Glomerular endothelial cell (primary cell): ENCODE data around the gene SLC6A16. TPM values are rescaled to one million over a fixed set of nuclear protein-coding genes. Genes with fewer than 3 reads are reported as not detected.
"Not testable (repeated sequence)": the region's sequence is repeated elsewhere in the genome, so short reads cannot be mapped to it uniquely, and the experiment has no call there.

Experiments
- DNase-seq: peaks from one replicate; pipeline ENCODE4 v3.0.0-alpha.2; 2011; ENCODE audit warnings: low read depth, low spot score; ENCODE audit errors: extremely low read depth
- total RNA-seq: library from RNA; depleted of rRNA; stranded (reverse); fragments of >200 nt; gene quantifications from 2 replicates; pipeline ENCODE4 v1.2.3, GENCODE V29; 2015

Gene SLC6A16
- 1.3 and 2.3 TPM in 2 replicates for total RNA-seq

DNA sequence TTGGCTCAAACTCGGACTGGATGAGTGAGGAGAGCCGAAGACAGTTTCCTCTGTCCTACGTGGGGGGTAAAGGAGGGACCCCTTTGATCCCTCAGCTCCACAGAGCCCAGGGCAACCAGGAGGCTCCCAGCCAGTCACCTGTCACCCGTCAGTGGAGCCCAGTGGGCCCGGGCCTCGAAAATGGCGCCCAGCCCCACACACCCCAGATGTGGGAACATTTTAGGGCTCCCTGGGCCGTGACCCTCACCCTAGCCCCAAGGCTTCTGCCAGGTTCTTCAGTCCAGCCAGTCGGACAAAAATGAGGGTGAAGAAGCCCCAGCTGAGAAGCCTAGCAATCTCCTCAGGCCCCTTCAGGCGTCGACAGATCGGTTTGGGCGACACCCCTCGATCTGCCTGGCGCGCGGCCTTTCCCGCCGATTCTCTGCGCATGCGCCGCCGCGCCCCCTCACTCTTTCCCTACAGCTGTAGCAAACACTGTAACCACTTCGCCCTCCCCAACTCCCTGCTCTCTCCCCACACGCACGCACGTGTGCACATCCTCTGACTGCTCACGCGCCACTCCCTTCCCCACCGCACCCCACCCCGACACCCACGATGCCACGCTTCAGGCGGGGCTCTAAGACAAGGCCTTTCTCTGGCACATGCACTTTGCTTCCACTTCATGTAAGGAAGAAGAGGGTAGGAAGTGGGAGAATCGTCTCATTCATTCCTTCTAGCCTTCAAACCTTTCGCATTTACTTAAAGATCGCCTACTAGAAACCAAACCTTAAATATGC, at the start of gene SLC6A16:
TSS of gene SLC6A16 (minus strand) at position 391 of the 776 bp plus-strand sequence. CDS start 13,844 bp downstream, outside the sequence.
- no peak for DNase-seq

DNA sequence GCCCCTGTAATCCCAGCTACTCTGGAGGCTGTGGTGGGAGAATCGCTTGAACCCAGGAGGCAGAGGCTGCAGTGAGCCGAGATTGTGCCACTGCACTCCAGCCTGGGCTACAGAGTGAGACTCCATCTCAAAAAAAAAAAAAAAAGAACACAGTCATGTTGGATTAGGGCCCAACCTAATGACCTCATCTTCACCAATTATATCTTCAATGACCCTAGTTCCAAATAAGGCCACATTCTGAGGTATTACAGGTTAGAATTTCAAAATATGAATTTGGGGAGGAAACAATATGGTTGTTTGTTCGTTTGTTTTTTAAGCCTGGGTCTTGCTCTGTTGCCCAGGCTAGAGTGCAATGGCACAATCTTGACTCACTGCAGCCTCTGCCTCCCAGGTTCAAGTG, 48.2 kb upstream of the SLC6A16 start:
- not testable (repeated sequence) for DNase-seq

DNA sequence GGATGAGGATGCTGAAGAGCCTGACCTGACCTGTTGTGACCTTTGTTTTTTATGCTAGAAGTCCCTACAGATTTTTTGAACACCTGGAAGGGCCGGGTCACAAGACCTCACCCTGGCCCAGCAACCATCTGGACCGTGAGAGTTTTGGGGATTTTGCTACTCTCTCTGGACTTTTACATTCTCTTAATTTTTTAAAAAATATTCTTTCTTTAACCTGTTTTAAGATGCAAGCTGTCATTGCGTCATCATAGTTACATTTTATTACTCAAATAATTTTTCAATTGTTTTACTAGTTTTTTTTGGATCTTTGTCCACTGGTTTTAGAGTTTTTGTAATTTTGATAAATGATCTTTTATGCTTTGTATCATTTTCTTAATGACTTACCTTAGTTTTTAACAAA, 46.2 kb upstream of the SLC6A16 start:
- no peak for DNase-seq

DNA sequence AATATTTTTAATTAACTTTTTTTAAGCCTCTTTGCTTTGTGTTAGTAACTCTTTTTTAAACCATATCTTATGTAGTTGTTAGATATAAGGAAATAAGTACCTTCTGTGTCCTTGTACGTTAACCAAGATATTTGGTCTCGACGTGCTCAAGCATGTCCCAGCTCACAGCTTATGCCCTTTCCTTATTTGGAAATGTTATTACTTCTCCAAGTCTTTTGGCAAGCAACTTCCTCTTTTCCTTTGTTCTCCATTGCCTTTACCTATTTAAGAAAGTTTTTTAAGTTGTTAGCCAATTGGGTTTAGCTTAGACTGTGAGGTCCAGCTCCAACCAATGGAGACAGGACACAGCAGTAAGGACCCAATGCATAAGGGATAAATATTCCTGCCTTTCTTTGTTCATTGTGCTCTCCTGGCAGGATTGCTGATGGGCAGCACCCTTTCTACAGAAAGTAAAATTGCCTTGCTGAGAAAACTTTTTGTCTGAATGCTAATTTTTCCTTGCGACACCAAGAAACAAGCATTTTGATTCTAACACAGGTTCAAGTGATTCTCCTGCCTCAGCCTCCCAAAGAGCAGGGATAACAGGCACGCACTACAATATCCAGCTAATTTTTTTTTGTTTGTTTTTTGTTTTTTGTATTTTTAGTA, 43.8 kb upstream of the SLC6A16 start:
- DNase-seq = no peak

DNA sequence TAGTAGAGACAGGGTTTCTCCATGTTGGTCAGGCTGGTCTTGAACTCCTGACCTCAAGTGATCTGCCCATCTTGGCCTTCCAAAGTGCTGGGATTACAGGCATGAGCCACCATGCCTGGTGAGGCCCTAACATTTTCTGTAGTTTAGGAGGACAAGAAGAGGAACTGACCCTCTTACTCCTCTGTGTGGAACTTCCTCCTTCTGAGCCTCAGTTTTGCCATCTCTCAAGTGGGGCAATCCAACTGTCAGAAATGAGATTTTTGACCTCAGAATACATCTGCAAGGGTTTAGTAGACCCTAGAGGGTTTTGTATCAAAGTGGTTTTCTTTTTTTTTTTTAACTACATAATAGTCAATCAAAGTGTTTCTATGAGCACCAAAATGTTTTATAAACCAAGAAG, 41.1 kb upstream of the SLC6A16 start:
- DNase-seq = no peak

DNA sequence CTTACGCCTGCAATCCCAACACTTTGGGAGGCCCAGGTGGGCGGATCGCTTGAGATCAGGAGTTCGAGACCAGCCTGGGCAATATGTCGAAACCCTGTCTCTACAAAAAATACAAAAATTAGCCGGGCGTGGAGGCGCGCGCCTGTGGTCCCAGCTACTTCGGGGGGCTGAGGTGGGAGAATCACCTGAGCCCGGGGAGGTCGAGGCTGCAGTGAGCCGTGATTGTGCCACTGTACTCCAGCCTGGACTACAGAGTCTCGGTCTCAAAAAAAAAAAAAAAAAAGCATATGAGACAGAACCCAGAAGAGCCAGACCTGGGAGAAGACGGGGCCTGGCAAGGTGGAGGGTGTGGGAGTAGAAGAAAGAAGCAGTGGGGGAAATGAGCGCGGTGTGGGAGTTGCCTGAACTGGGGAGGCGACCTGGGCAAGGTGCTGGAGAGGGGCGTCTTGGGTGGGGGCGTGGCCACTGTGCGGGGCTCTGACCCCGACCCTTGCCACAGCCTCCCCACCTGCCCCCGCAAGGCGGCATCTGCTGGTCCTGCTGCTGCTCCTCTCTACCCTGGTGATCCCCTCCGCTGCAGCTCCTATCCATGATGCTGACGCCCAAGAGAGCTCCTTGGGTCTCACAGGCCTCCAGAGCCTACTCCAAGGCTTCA, 39.2 kb upstream of the SLC6A16 start:
- no peak for DNase-seq

DNA sequence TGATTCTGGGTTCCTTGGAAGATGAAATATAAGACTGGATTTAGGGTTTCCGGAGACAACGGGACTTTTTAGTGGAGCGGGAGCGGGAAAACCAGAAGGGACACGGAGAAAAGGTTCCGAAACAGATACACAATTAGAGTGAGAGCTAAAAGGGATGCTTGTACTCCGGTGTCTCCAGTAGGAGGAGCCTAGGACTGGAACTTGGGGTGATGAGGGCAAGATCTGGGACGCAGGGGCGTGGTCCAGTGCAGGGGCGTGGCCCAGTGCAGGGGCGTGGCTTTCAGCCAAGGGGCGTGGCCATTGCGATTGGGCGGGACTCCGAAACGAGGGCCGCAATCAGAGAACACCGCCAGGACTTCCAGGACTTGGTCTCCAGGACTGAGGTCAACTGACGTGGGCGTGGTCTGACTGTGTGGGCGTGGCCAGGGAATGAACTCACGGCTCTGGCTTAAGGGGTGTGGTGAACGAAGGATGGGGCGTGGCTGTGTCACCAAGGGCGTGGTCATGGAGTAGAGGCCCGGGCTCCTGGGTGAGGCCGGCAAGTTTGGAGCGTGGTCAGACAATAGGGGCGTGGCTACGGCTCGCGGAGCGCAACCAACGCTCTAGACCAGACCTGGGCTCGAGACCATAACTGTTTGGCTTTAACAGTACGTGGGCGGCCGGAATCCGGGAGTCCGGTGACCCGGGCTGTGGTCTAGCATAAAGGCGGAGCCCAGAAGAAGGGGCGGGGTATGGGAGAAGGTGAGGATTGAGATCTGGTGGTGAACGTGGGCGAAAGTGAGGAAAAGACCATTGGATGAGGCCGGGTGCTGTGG, 38.5 kb upstream of the SLC6A16 start, which contains the start of gene DKKL1:
TSS of gene DKKL1 (plus strand) at position 610 of the 815 bp plus-strand sequence. CDS start at position 732, 122 bp downstream.
- peak; percentile 98 for DNase-seq

DNA sequence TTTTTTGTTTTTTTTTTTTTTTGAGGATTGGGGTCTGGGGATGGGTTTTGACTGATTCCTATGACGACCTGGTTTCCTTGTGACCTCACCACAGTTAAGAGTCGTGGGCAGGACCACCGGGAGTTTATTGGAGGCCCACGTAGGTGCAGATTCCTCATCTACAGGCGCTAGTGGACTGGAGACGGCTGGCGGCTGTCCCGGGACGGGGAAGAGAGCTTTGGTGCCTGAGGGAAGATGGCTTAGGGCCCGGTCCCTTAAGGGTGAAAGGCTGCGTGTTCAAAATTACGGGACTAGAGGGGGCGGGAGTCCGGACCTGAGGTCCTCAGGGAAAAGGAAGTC, 37.9 kb upstream of the SLC6A16 start:
- DNase-seq = no peak

DNA sequence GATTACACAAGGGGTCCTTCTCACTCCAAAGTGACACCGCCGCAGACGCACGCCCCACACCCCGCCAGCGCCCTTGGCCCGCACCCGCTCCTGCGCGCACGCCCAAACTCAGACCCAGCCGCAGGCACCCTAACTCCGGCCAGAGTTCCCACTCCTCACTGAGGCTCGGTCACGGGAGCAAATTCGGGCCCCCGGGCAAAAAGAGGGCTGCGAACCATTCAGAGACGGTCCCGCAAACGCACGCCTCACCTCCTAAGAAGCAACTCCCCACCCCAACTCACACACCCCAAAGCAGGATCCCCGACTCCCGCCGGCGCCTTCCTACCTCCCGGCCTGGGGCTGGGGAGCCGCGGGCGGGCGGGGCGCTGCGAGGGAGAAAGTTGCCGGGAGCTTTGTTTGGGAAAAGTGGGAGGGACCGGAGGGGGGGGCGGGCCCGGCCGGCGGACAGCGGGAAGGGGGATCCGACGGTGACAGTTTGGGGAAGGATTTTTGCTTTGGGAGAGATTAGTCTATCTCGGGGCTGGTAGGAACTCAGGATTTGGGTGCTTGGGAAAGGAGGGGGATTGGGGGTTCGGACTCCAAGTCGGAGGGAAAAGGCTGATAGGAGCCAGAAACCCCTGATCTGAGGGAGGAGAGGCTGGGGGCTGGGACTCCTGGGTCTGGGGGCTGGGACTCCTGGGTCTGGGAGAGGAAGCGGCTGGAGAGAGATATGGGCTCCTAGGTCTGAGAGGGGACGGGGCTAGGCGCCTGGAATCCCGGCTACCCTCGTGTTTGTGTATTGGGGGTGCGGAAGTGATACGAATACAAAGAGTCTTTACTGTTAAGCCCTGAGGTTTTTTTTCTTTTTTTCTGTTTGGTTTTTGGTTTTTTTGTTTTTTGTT, 37.3 kb upstream of the SLC6A16 start, which contains the start of gene TEAD2:
TSS of gene TEAD2 (minus strand) at position 369 of the 881 bp plus-strand sequence. CDS start 2,341 bp downstream, outside the sequence.
- DNase-seq = no peak

DNA sequence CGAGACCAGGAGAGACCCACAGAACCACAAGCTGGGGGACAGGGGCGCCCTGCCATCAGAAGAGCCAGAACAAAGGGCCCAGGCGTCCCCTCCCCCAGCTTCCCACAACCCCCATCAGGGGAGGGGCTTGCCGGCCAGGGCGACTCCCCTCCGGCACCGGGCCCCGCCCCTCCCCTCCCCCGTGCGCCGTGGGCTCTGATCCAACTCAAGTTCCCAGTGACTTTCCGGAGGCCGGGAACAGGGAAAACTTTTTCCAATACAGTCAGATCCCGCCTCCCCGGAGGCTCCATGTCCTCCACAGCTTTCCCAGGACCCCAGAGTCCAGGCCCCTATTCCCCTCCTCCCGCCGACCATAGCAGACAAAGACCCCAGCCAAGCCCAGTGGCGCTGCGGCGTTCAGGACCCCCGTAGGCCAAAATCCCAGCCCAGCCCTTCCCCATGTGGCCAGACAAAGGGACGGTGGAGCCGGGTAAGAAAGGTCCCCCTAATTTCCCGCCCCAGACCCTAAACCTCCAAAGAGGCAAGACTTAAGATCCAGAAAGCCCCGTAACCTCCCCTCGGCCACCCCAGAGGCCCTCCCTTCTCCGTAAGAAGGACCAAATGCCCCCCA, 36.6 kb upstream of the SLC6A16 start:
- DNase-seq = no peak

DNA sequence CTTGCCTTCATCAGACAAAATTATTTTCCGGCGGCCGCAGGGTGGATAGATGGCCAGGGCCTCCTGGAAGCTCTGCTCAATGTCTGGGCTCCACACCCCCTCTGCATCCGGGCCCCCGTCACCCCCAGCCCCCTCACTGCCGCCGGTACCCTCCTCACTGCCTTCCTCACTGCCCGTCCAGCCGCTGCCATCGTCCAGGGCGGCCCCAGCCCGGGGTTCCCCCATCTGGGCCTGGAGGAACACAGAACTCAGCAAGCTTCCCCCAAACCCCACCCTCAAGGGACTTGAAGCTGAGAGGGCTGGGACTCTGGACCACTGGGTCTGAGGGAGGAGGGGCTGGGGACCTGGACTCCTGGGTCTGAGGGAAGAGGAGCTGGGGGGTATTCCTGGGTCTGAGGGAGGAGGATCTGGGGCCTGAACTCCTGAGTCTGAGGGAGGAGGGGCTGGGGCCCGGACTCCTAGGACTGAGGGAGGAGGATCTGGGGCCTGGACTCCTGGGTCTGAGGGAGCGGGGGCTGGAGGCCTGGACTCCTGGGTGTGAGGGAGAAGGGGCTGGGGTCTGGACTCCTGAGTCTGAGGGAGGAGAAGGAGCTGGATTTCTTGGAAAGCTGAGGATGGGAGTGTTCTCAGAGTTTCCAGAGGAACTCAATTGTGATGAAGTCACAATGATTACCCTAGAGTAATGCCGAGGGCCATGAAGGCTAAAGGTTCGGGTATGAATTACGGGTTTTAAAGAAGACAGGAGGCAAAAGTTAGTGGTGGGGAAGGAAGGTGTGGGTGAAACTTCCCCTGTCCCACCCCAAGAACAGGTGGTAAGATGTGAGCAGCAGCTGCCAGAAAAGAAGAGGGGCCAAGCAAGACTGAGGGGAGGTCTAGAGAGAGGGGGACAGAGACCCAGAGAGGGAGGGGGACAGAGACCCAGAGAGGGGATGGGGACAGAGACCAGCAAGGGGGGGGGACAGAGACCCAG, 35.1 kb upstream of the SLC6A16 start:
- no peak for DNase-seq

DNA sequence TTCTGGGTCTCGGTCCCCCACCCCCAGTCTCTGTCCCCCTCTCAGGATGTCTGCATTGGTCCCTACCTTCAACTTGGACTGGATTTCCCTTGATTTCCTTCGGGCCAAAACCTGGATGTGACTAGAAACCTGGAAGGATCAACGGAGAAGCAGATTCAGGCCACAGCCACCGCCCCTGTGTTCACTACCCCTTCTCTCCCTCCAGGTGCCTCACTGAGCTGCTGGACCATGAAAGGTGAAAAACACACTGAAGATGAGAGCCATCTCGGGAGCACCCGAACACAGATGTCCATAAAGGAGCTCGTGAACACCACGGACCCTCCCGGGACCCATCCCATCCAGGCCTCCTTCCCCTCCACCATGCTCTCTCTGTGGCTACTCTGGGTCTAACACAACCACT, 32.2 kb upstream of the SLC6A16 start:
- DNase-seq = no peak

DNA sequence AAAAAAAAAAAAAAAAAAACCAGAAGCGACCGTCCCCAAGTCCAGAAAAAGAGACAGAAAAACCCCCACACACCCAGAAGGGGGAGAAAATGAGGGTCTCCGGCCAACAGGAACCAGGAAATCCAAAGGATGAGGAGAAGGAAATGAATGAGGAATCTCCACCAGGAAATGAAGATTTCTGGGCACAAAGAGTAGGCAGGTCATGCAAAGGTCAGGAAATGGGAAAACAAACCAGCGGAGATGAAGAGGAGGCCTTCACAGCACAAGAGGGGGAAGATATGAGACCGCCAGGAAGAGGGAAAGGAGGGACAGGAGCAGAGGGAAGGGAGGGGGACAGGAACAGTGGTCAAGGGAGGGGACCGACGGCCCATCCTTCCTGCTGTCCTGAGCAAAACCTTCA, 31.4 kb upstream of the SLC6A16 start:
- DNase-seq = no peak

DNA sequence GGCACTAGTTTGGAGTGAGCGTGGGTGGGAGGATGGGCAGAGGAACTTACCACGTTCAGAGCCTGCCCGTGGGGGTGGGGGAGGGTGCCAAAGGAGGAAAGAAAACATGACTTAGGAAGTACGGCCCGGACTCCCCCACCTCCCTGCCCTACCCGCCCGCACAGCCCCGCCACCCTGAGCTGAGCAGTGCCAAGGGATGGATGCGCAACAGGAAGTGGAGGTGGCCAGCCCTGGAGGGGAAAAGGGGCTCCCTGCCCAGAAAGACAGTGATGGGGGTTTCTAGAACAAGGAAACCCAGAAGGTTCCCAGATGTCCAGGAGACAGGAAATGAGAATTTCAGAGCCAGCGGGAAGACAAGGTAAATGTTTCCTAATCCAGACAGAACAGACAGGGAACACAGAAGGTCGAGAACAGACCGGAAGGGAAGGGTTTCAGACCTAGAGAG, 30.9 kb upstream of the SLC6A16 start:
- DNase-seq = no peak

DNA sequence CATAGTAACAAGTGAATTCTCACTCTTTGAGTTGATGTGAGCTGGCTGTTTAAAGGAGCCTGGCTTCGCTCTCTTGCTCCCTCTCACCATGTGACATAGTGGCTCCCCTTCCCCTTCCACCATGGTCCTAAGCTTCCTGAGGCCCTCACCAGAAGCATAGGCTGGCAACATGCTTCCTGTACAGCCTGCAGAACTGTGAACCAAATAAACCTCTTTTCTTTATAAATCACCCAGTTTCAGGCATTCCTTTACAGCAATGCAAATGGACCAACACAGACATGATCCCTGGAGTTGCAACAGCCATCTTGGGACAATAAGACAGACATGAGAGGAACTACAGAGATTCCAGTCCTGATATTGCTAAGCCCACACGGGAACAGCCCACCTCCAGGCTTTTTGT, 24.6 kb upstream of the SLC6A16 start:
- DNase-seq = no peak

DNA sequence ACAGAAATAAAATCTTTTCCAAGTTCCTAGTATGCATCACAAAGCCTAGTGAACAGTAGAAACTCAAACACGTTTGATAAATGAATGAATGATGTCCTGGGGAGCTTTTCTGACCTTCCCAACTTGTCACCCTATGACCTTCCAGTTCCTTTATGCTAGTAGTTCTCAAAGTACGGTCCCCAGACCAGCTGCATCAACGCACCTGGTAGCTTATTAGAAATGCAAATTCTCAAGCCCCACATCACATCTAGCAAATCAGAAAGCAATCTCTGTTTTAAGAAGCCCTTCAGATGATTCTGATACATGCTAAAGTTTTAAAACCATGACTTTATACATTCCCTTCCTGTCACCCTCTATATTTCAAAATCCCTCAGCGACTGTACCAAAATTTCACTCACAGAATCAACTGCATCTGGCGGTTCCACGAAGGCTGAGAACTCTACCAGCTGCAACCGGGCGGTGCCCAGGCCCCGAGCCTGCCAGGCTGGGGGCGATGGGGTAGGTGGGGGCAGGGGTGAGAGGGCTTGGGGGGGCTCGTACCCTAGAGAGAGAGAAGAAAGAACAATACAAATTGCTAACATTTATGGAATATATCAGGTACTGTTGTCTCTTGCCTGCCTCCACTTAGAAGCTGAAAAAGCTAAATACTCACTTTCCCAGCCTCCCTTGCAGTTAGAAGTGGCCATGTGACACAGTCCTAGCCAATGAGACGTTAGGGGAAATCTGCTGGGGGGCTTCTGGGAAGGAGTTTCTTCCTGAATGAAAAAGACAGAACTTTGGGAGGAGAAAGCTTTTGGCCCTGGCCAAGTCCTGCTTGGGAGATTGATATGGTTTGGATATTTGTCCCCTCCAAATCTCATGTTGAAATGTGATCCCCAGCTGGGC, 23.6 kb upstream of the SLC6A16 start:
- DNase-seq = no peak

DNA sequence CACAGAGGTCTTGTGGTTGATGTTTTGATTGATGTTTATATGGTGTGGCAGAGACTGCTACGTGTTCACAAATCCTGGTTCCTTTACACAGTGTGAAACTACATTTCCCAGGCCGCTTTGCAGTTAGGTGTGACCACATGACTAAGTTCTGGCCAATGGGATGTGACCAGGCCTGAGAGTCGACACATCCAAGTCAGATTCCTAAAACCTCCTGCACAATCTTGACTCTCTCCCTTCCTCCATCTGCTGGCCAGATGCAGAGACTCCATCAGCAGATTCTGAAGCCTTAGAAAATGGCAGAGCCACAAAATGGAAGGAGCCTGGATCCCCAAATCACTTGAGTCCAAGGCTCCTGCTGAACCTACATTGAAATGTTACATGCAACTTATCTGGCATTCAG, 22.8 kb upstream of the SLC6A16 start:
- no peak for DNase-seq
